ENCODE measurements around the gene SIX3.

Gene SIX3

GRCh38 chr2:44941551-44942234, at the start of gene SIX3:
Gene SIX3 (plus strand): TSS chr2:44941702. CDS start chr2:44942105, 403 bp downstream.
- DNase-seq, result peak; percentile 44

- no peak for DNase-seq
Observed at GRCh38 chr2:44894058-44894457, 47.4 kb upstream of the SIX3 start.

GRCh38 chr2:44895061-44895460, 46.4 kb upstream of the SIX3 start:
- no peak for DNase-seq

GRCh38 chr2:44897406-44897805, 44.1 kb upstream of the SIX3 start:
- no peak for DNase-seq

GRCh38 chr2:44902217-44903137, 39.0 kb upstream of the SIX3 start:
- DNase-seq, result no peak

GRCh38 chr2:44904578-44904977, 36.9 kb upstream of the SIX3 start:
- no peak for DNase-seq

- DNase-seq, result no peak
Observed at GRCh38 chr2:44906972-44907371, 34.5 kb upstream of the SIX3 start.

- DNase-seq, result no peak
Observed at GRCh38 chr2:44909831-44910230, 31.7 kb upstream of the SIX3 start.

- DNase-seq, result no peak
Observed at GRCh38 chr2:44912660-44913059, 28.8 kb upstream of the SIX3 start.

GRCh38 chr2:44916291-44916690, 25.2 kb upstream of the SIX3 start:
- DNase-seq, result no peak

GRCh38 chr2:44918095-44918775, 23.3 kb upstream of the SIX3 start:
- no peak for DNase-seq

GRCh38 chr2:44920751-44921150, 20.8 kb upstream of the SIX3 start:
- no peak for DNase-seq

- DNase-seq, result no peak
Observed at GRCh38 chr2:44922776-44923175, 18.7 kb upstream of the SIX3 start.

- no peak for DNase-seq
Observed at GRCh38 chr2:44925561-44926136, 15.9 kb upstream of the SIX3 start.

- DNase-seq, result no peak
Observed at GRCh38 chr2:44926957-44927356, 14.5 kb upstream of the SIX3 start.

- no peak for DNase-seq
Observed at GRCh38 chr2:44927985-44928482, 13.5 kb upstream of the SIX3 start.

- DNase-seq, result no peak
Observed at GRCh38 chr2:44928483-44929158, 12.9 kb upstream of the SIX3 start.

- no peak for DNase-seq
Observed at GRCh38 chr2:44929159-44929734, 12.3 kb upstream of the SIX3 start.

GRCh38 chr2:44929735-44930273, 11.7 kb upstream of the SIX3 start:
- no peak for DNase-seq

- DNase-seq, result no peak
Observed at GRCh38 chr2:44930274-44931197, 11.0 kb upstream of the SIX3 start.

Data from CD4-positive, alpha-beta T cell treated with Interleukin-10 for 1 hour (primary cell).